ENCODE measurements around the gene DUSP8.

DUSP8 gene

GRCh38 chr11:1533342-1533725 lies 38.7 kb downstream of the DUSP8 start:
- DNase-seq (ENCODE audit: low read depth in 3 of 3) = no peak

DNA sequence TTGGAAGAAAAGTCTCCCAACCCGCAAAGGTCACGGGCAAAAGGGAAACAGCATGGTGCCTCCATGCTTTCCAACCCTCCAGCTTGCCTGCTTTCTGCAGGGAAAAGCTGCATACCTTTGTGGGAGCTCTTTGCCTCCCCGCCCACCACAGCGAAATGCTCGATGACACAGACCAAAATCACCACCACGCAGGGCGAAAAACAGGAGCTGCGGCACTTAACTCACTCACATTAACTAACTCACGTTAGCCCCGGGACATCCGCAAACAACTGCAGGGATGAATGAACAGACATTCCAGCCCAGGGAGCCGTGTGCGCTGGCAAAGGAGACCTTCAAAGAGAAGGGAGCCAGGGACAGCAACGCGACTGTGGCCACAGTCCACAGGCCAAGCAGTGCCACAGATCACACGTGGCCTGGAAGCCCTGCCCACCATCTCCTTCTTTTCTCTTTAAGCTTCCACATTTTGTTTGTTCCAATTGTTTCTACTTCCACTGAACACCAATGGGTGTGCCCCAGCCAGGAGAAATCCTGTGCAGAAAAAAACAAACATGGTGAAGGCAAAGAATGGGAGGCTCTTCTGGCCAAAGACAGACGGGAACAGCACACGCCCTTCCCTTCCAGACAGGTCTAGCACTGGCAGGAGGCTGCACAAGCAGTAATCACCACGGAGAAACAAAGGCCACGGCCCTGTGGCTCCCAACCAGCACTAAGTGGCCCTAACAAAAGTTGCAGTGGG lies 39.3 kb downstream of the DUSP8 start:
- DNase-seq (ENCODE audit: low read depth in 3 of 3) = no peak

DNA sequence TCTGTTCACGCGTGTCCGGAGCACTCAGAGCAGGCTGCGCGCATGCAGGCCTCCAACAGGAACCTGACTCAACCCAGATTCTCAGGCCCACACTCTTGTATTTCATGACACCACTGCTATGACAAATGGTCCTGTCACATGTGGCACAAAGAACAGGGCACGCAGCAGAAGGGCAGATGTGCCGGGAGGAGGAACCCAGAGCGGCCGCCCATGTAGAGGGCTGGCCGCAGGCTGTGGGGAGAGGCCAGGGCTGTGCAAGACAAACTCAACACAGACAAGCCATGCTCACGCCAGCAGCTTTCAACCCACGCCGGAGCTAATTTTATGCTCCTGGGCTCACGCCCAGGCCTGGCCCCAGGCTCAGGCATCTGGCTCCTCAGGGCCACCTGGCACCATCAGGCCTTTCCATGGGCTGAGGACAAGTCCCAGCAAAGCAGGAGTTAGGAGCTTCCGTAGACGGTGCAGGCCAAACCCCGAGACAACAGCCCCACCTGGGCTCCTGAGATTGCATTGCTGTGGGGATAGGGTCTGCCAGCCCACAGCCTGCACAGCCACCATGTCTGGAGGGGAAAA lies 40.0 kb downstream of the DUSP8 start:
- no peak for DNase-seq (ENCODE audit: low read depth in 3 of 3)

- no peak for DNase-seq (ENCODE audit: low read depth in 3 of 3)
Observed at GRCh38 chr11:1531449-1532013, 40.5 kb downstream of the DUSP8 start.

GRCh38 chr11:1530686-1531448 lies 41.2 kb downstream of the DUSP8 start:
- DNase-seq (ENCODE audit: low read depth in 3 of 3) = no peak

- no peak for DNase-seq (ENCODE audit: low read depth in 3 of 3)
Observed at GRCh38 chr11:1529774-1530173, 42.3 kb downstream of the DUSP8 start.

GRCh38 chr11:1529286-1529685 lies 42.8 kb downstream of the DUSP8 start:
- DNase-seq (ENCODE audit: low read depth in 3 of 3) = no peak

DNA sequence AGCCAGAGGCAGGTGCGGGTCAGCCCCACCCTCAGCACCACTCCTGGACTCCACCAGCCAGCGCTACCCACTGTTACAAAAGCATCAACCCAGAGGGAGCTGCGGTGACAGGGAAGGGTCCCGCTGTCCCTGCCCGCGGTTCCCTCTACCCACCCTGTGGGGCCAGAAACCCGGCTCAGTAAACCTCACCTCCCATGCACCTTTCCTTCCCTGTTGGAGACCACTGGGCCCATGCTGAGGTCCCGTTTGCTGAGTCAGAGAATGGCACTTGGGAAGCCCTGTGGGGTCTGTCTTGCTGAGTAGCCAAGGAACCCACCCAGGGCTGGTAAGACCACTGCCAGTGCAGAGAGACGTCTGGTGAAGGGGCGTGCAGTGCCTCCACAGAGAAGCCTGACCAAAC lies 43.4 kb downstream of the DUSP8 start:
- DNase-seq (ENCODE audit: low read depth in 3 of 3) = no peak

DNA sequence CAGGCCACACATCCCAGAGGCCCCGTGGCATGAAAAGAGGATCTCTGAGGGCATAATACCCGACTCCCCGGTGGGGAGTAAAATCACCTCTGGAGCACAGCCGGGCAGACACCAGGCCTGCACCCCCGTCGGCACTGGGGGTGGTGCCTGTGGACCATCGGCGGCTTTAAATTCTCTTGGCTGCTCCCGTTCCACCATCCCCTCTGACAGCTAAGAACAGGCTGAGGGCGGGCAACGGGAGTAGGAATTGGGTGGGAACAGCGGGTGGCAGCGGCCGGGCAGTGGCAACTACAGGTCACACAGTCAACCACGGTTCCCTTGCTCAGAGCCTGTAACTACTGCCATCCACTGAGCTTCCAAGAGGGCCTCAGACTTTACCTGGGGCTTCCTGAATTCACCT lies 45.3 kb downstream of the DUSP8 start:
- no peak for DNase-seq (ENCODE audit: low read depth in 3 of 3)

DNA sequence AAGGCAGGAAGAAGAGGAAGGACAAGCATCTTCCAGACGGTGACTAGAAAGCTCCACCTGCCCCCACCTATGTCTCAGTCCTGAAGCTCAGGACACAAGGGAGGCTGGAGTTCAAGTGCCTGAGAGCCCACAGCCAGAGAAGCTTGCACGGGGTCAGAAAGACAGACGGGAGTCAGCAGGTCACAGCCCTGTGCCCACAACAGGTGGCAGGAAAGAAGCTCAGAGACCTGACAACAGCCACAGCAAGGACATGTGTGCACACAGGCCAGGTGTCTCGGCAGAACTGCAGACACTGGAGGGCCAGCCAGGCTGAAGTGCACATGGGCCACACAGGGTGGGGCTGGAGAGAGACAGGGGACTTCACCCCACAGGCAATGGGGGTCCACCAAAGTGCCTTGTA lies 48.3 kb downstream of the DUSP8 start:
- no peak for DNase-seq (ENCODE audit: low read depth in 3 of 3)

DNA sequence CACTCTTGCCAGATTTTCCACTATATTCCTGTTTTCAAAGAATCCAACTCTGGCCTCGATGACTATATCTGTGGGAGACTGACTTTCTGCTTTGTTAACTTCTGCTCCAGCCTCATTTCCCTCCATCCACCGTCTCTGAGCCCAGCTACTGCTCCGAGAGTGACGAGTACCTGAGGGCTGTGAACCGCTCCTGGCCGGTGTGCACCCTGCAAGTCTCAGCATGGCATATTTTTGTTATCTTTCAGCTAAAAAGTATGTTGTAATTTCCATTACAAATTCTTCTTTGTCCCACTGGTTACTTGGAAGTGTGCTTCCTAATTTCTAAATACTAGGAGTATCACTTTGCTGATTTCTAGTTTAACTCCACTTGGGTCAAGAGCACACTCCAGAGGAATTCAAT lies 49.0 kb downstream of the DUSP8 start:
- no peak for DNase-seq (ENCODE audit: low read depth in 3 of 3)

- DNase-seq (ENCODE audit: low read depth in 3 of 3) = no peak
Observed at GRCh38 chr11:1522081-1522424, 50.0 kb downstream of the DUSP8 start.

GRCh38 chr11:1521382-1522080 lies 50.5 kb downstream of the DUSP8 start:
- no peak for DNase-seq (ENCODE audit: low read depth in 3 of 3)

- no peak for DNase-seq (ENCODE audit: low read depth in 3 of 3)
Observed at GRCh38 chr11:1520663-1521267, 51.3 kb downstream of the DUSP8 start.

GRCh38 chr11:1520209-1520662 lies 51.8 kb downstream of the DUSP8 start:
- no peak for DNase-seq (ENCODE audit: low read depth in 3 of 3)

- no peak for DNase-seq (ENCODE audit: low read depth in 3 of 3)
Observed at GRCh38 chr11:1519028-1520010, 52.8 kb downstream of the DUSP8 start.

DNA sequence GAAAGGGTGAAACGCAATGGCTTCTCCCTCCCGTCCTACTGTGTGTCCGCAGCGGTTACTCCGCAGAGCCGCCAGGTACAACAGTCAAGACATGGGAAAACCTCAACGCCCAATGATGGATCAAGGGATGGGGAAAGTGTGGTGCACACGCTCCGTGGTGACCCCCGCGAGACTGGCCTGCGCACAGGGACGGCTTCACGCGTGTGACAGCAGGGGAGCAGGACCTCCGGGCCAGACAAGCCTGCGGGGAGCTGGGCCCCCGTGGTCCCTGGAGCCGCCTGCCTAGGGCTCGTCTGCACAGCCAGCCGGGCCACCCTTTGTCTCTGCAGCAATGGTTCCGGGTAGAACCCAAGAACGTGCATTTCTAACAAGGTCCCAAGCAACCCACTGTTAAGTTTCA lies 53.8 kb downstream of the DUSP8 start:
- no peak for DNase-seq (ENCODE audit: low read depth in 3 of 3)

- DNase-seq (ENCODE audit: low read depth in 3 of 3) = no peak
Observed at GRCh38 chr11:1517117-1518005, 54.7 kb downstream of the DUSP8 start.

DNA sequence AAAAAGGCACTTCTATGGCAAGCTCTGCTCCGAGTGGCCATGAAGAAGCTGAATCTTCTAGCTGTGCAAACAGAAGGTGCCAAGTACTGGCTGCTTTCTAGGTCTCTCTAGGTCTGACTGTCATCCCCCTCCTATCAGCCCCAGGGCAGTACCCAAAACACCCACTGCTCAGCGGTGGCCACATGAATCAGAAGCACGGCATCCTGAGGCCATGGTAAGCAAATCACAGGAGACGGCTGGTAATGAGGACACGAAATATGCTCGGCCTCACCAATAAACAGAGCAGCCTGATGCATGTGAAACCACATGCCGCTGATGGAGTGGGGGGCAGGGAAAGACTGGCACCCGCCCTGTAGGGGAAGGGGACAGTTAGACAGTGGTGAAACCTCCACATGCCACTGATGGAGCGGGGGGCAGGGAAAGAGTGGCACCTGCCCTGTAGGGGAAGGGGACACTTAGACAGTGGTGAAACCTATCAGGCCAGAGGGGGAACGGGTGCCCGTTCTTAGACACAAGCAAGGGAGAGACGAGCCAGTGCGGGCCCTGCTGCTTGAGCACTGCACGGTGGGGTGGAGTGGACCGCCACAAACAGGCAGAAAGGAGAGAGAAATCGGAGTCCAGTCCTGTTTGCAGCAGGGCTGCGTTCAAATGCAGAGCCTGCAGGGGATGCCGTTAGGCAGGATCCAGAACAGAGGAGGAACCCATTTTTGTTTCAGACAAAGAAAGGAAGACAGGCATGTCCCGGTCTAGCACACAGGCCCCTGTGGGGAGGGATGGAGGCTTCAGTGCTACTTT lies 55.6 kb downstream of the DUSP8 start:
- no peak for DNase-seq (ENCODE audit: low read depth in 3 of 3)
